Measurements from ENCODE around the gene ZNF609. TPM values are rescaled to one million over a fixed set of nuclear protein-coding genes. Genes with fewer than 3 reads are reported as not detected.

ZNF609 gene
- total and polyA plus RNA-seq, 2 experiments from 2014 or later = 12.5 to 23.0 TPM

- Histone ChIP-seq H3K27me3 (no peaks in the 10 kb centered on the region), H3K9me2 (replicated peaks; ENCODE audit: insufficient read depth) (no peaks in the 10 kb centered on the region), H3K79me2 (no peaks in the 10 kb centered on the region), H2AFZ (no peak overlapping the region), H3K9me3 (ENCODE audit: low read depth) (no peaks in the 10 kb centered on the region), H4K20me1 (ENCODE audit: insufficient read depth, poor library complexity, severe bottlenecking) (no peaks in the 10 kb centered on the region), H3K27ac (peak overlapping the region; percentile 80), H3K36me3 (replicated peaks; ENCODE audit: insufficient read depth, low read depth) (no peaks in the 10 kb centered on the region), H3K4me3 (no peak overlapping the region), H3K4me1 (ENCODE audit: insufficient read depth) (peaks cover 16% of the 10 kb centered on the region), H3K4me2 (peak overlapping the region; percentile 40)
- DNase-seq (ENCODE audit: low spot score) = no peak
- TF ChIP-seq EZH2phosphoT487 (IDR thresholded peaks at IDR 0.05; ENCODE audit: low read depth, severe bottlenecking, unreplicated experiment) (no peak), EZH2 (IDR thresholded peaks at IDR 0.05; ENCODE audit: borderline replicate concordance) (no peak)
- TF ChIP-seq, protein P1, sequence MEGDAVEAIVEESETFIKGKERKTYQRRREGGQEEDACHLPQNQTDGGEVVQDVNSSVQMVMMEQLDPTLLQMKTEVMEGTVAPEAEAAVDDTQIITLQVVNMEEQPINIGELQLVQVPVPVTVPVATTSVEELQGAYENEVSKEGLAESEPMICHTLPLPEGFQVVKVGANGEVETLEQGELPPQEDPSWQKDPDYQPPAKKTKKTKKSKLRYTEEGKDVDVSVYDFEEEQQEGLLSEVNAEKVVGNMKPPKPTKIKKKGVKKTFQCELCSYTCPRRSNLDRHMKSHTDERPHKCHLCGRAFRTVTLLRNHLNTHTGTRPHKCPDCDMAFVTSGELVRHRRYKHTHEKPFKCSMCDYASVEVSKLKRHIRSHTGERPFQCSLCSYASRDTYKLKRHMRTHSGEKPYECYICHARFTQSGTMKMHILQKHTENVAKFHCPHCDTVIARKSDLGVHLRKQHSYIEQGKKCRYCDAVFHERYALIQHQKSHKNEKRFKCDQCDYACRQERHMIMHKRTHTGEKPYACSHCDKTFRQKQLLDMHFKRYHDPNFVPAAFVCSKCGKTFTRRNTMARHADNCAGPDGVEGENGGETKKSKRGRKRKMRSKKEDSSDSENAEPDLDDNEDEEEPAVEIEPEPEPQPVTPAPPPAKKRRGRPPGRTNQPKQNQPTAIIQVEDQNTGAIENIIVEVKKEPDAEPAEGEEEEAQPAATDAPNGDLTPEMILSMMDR (IDR thresholded peaks at IDR 0.05; ENCODE audit: poor library complexity) = no peak
Measured at GRCh38 chr15:64444836-64445235, 15.5 kb upstream of the ZNF609 start.

DNA sequence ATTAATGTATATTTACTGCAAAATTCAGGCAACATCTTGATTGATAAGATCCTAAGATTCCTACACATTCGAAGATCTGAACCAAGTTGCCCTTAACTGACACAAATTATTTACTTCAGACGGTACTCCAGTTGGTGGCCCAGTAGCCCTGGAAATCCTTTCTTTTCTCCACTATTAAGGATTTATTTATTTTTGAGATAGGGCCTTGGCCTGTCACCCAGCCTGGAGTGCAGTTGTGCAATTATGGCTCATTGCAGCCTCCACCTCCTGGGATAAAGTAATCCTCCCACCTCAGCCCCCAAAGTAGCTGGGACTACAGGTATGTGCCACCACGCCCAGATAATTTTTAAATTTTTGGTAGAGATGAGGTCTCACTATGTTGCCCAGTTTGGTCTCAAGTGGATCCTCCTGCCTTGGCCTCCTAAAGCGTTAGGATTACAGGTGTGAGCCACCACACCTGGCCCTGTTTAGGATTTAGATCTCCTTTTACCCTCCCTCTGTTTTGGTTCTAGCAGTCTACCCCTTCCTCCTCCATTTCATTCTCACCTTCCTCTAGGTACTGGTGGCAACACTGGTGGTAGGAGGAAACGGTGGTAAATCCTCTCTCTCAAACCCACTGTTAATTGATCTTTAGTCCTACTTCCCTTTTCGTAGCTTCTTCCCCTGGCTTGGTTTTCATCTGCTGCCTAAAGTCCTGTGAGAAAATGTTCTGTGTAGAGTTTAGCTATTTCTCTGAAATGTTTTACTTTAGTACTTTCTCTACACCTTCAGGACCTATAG, 12.7 kb upstream of the ZNF609 start:
- Histone ChIP-seq H3K79me2 (no peaks in the 10 kb centered on the region), H3K27ac (no peak overlapping the region), H3K27me3 (no peaks in the 10 kb centered on the region), H3K4me3 (no peak overlapping the region), H3K4me2 (no peak overlapping the region), H3K9me2 (replicated peaks; ENCODE audit: insufficient read depth) (no peaks in the 10 kb centered on the region), H3K9me3 (ENCODE audit: low read depth) (no peaks in the 10 kb centered on the region), H3K36me3 (replicated peaks; ENCODE audit: insufficient read depth, low read depth) (no peaks in the 10 kb centered on the region), H3K4me1 (ENCODE audit: insufficient read depth) (peaks cover 16% of the 10 kb centered on the region), H4K20me1 (ENCODE audit: insufficient read depth, poor library complexity, severe bottlenecking) (no peaks in the 10 kb centered on the region), H2AFZ (no peak overlapping the region)
- TF ChIP-seq EZH2phosphoT487 (IDR thresholded peaks at IDR 0.05; ENCODE audit: low read depth, severe bottlenecking, unreplicated experiment) (no peak), EZH2 (IDR thresholded peaks at IDR 0.05; ENCODE audit: borderline replicate concordance) (no peak)
- TF ChIP-seq, protein P1 (IDR thresholded peaks at IDR 0.05; ENCODE audit: poor library complexity) = no peak
- WGBS (ENCODE audit: low lambda C conversion rate, missing lambda C conversion rate) = 94% methylated on average over 6 of the region's 6 CpGs
- no peak for DNase-seq (ENCODE audit: low spot score)

DNA sequence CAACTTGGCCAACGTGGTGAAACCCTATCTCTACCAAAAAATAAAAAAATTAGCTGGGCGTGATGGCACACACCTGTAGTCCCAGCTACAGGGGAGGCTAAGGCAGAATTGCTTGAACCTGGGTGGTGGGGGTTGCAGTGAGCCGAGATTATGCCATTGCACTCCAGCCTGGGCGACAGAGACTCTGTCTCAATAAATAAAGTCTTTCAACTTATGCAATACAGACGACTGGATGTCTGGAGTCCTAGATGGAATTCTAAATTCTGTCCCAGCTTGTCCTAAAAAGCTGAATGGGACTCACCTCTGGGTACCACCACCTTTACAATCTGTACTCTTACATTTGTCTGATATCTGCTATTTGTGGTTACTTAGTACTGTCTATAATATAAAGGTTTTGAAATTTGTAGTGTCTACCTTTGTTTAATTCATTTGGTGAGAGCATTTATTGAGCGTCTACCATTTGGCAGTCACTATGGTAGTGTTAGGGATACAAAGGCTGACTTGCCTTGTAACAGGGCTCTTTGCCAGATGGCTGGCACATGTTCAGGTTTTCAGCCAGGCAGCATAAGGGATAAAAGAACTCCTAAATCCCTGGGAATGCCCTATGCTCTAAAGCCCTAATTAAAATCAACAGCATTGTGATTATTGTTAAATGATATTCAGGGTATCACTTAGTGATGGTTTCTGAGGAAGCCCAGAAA, 7.2 kb upstream of the ZNF609 start:
- no peak overlapping the region for H3K27ac ChIP-seq
- peaks cover 30% of the 10 kb centered on the region for H3K4me1 ChIP-seq (ENCODE audit: insufficient read depth)
- TF ChIP-seq, protein P1 (IDR thresholded peaks at IDR 0.05; ENCODE audit: poor library complexity) = no peak
- no peak for TF ChIP-seq EZH2phosphoT487 (IDR thresholded peaks at IDR 0.05; ENCODE audit: low read depth, severe bottlenecking, unreplicated experiment)
- TF ChIP-seq EZH2 (IDR thresholded peaks at IDR 0.05; ENCODE audit: borderline replicate concordance) = no peak
- no peak for DNase-seq (ENCODE audit: low spot score)
- no peaks in the 10 kb centered on the region for H3K9me3 ChIP-seq (ENCODE audit: low read depth)
- 81% methylated on average over 6 of the region's 6 CpGs for WGBS (ENCODE audit: low lambda C conversion rate, missing lambda C conversion rate)
- no peaks in the 10 kb centered on the region for H3K36me3 ChIP-seq (replicated peaks; ENCODE audit: insufficient read depth, low read depth)
- H3K4me3 ChIP-seq = no peak overlapping the region
- no peaks in the 10 kb centered on the region for H4K20me1 ChIP-seq (ENCODE audit: insufficient read depth, poor library complexity, severe bottlenecking)
- H3K9me2 ChIP-seq (replicated peaks; ENCODE audit: insufficient read depth) = no peaks in the 10 kb centered on the region
- no peak overlapping the region for H2AFZ ChIP-seq
- no peaks in the 10 kb centered on the region for H3K79me2 ChIP-seq
- no peaks in the 10 kb centered on the region for H3K27me3 ChIP-seq
- H3K4me2 ChIP-seq = no peak overlapping the region
